Mesendoderm (in vitro differentiated cells): ENCODE data around the gene DLG2.
"Not testable (repeated sequence)": the region's sequence is repeated elsewhere in the genome, so short reads cannot be mapped to it uniquely, and the experiment has no call there.

Experiments used
- DNase-seq: peaks from one replicate; pipeline ENCODE4 v3.0.0; 2013
- H2AK5ac ChIP-seq: 2 replicates; pipeline ENCODE4 v1.6.1; 2013; ENCODE audit warnings: low read length, inconsistent platforms
- H2BK120ac ChIP-seq: 2 replicates; pipeline ENCODE4 v1.6.1; 2013; ENCODE audit warnings: low read depth, mild to moderate bottlenecking, low read length, moderate library complexity, mixed read lengths
- H2BK15ac ChIP-seq: replicated peaks from 2 replicates; pipeline ENCODE4 v1.6.1; 2013; ENCODE audit warnings: low read depth, mild to moderate bottlenecking, moderate library complexity
- H2BK5ac ChIP-seq: 2 replicates; pipeline ENCODE4 v1.6.1; 2013; ENCODE audit warnings: low read length, inconsistent platforms
- H3K18ac ChIP-seq: 2 replicates; pipeline ENCODE4 v1.6.1; 2013; ENCODE audit warnings: mild to moderate bottlenecking, low read length, mixed read lengths
- H3K23ac ChIP-seq: one replicate; pipeline ENCODE4 v1.6.1; 2013; ENCODE audit warnings: low read length
- H3K27ac ChIP-seq: 2 replicates; pipeline ENCODE4 v1.5.1; 2013; ENCODE audit warnings: low read depth, mild to moderate bottlenecking, inconsistent platforms, low read length, moderate library complexity
- H3K27me3 ChIP-seq: 2 replicates; pipeline ENCODE4 v1.6.1; 2013; ENCODE audit warnings: low read length, control low read depth, mild to moderate bottlenecking, inconsistent platforms; ENCODE audit not compliant: insufficient read depth, poor library complexity
- H3K36me3 ChIP-seq: 2 replicates; pipeline ENCODE4 v1.6.1; 2013; ENCODE audit warnings: low read length, inconsistent platforms; ENCODE audit not compliant: control insufficient read depth, insufficient read depth
- H3K4ac ChIP-seq: one replicate; pipeline ENCODE4 v1.6.1; 2013; ENCODE audit warnings: low read depth, mild to moderate bottlenecking, low read length, moderate library complexity
- H3K4me1 ChIP-seq: 2 replicates; pipeline ENCODE4 v1.6.1; 2013; ENCODE audit warnings: low read depth, low read length, inconsistent platforms; ENCODE audit not compliant: control insufficient read depth
- H3K4me2 ChIP-seq: 2 replicates; pipeline ENCODE4 v1.6.1; 2013; ENCODE audit warnings: low read length
- H3K4me3 ChIP-seq: 2 replicates; pipeline ENCODE4 v1.5.1; 2013; ENCODE audit warnings: mild to moderate bottlenecking, low read length
- H3K56ac ChIP-seq: one replicate; pipeline ENCODE4 v1.6.1; 2013; ENCODE audit warnings: low read length
- H3K79me1 ChIP-seq: 2 replicates; pipeline ENCODE4 v1.6.1; 2013; ENCODE audit warnings: low read length, inconsistent platforms
- H3K79me2 ChIP-seq: 2 replicates; pipeline ENCODE4 v1.6.1; 2013; ENCODE audit warnings: mild to moderate bottlenecking, low read length; ENCODE audit not compliant: control insufficient read depth, insufficient read depth
- H3K9ac ChIP-seq: 2 replicates; pipeline ENCODE4 v1.6.1; 2013; ENCODE audit warnings: low read length, inconsistent platforms
- H4K5ac ChIP-seq: one replicate; pipeline ENCODE4 v1.6.1; 2013; ENCODE audit warnings: low read length
- H4K8ac ChIP-seq: one replicate; pipeline ENCODE4 v1.6.1; 2013; ENCODE audit warnings: low read depth, mild to moderate bottlenecking, control low read depth, low read length, moderate library complexity
- WGBS: extraction: QIAGEN DNeasy Blood & Tissue Kit; methylation state at CpG from one replicate; pipeline ENCODE4 v1.1.7; 2013; ENCODE audit warnings: low lambda C conversion rate, missing lambda C conversion rate; ENCODE audit not compliant: insufficient coverage; ENCODE audit errors: extremely low coverage; 5-methylcytosine and 5-hydroxymethylcytosine counted together

Gene DLG2

DNA sequence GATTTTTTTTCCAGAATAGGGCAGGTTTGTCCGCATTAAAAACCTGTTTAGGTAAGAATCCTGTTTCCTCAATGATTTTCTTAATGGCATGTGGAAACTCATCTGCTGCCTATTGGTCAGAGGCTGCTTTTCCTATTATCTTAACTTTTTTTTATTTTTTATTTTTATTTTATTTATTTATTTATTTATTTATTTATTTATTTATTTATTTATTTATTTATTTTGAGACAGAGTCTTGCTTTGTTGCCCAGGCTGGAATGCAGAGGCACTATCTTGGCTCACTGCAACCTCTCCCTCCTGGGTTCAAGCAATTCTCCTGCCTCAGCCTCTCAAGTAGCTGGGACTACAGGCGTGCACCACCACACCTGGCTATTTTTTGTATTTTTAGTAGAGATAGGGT lies 389.1 kb downstream of the DLG2 start:
- not testable (repeated sequence) for H3K4me1 ChIP-seq, H2BK120ac ChIP-seq, H2BK5ac ChIP-seq, H2BK15ac ChIP-seq, H3K79me1 ChIP-seq, H3K79me2 ChIP-seq, H4K5ac ChIP-seq, H3K56ac ChIP-seq, DNase-seq, H3K4me2 ChIP-seq, H3K36me3 ChIP-seq, H3K27me3 ChIP-seq, H3K9ac ChIP-seq, H4K8ac ChIP-seq, H2AK5ac ChIP-seq, H3K4me3 ChIP-seq, H3K18ac ChIP-seq, H3K4ac ChIP-seq, H3K23ac ChIP-seq, H3K27ac ChIP-seq
- no CpG with 5 or more reads among the region's 2 CpGs for WGBS

DNA sequence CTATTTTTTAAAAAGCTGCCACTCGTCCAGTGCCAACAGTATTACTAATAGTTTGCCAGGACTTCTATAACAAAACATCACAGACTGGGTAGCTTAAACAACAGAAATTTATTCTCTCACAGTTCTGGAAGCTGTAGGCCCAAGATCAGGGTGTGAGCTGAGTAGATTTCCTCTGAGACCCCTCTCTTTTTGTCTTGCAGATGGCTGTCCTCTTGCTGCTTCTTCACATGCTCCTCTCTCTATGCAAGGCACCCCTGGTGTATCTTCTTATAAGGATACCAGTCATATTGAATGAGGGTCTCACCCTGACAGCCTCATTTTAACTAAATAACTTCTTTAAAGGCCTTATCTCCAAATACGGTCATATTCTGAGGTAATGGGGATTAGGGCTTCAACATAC lies 390.9 kb downstream of the DLG2 start:
- Histone ChIP-seq H2BK120ac (no peak overlapping the region), H2BK15ac (no peak overlapping the region), H2AK5ac (no peak overlapping the region), H3K18ac (no peak overlapping the region), H3K27me3 (no peaks in the 10 kb centered on the region), H4K8ac (no peak overlapping the region), H3K56ac (no peak overlapping the region), H3K4ac (no peak overlapping the region), H3K79me2 (no peaks in the 10 kb centered on the region), H3K36me3 (no peaks in the 10 kb centered on the region), H3K79me1 (no peaks in the 10 kb centered on the region), H4K5ac (no peak overlapping the region), H3K9ac (no peak overlapping the region), H2BK5ac (no peak overlapping the region), H3K4me2 (no peak overlapping the region), H3K4me1 (no peaks in the 10 kb centered on the region), H3K27ac (no peak overlapping the region), H3K23ac (no peak overlapping the region), H3K4me3 (no peak overlapping the region)
- DNase-seq: no peak
- WGBS: no CpG with 5 or more reads among the region's 2 CpGs

GRCh38 chr11:85232559-85232958 lies 394.6 kb downstream of the DLG2 start:
- no peak overlapping the region for H3K27ac ChIP-seq

GRCh38 chr11:85231588-85231987 lies 395.6 kb downstream of the DLG2 start:
- no peaks in the 10 kb centered on the region for H3K36me3 ChIP-seq
- H3K23ac ChIP-seq: no peak overlapping the region
- no peak overlapping the region for H4K8ac ChIP-seq
- H3K4ac ChIP-seq: no peak overlapping the region
- no CpG with 5 or more reads among the region's 4 CpGs for WGBS
- no peaks in the 10 kb centered on the region for H3K79me1 ChIP-seq
- no peak overlapping the region for H2BK5ac ChIP-seq
- H3K4me2 ChIP-seq: no peak overlapping the region
- no peak overlapping the region for H2BK120ac ChIP-seq
- H3K4me3 ChIP-seq: no peak overlapping the region
- no peak overlapping the region for H4K5ac ChIP-seq
- no peaks in the 10 kb centered on the region for H3K4me1 ChIP-seq
- no peak overlapping the region for H2BK15ac ChIP-seq
- H3K27ac ChIP-seq: no peak overlapping the region
- no peak overlapping the region for H3K18ac ChIP-seq
- H3K79me2 ChIP-seq: no peaks in the 10 kb centered on the region
- H3K9ac ChIP-seq: no peak overlapping the region
- no peaks in the 10 kb centered on the region for H3K27me3 ChIP-seq
- DNase-seq: no peak
- H2AK5ac ChIP-seq: no peak overlapping the region
- no peak overlapping the region for H3K56ac ChIP-seq

More at GRCh38 chr11:85232559-85232958, 394.6 kb downstream of the DLG2 start:
- no peak overlapping the region for H2BK15ac ChIP-seq
- no peaks in the 10 kb centered on the region for H3K79me1 ChIP-seq
- no peak overlapping the region for H3K18ac ChIP-seq
- H3K4me1 ChIP-seq: no peaks in the 10 kb centered on the region
- no peak overlapping the region for H3K9ac ChIP-seq
- H3K79me2 ChIP-seq: no peaks in the 10 kb centered on the region
- no peak for DNase-seq
- no peak overlapping the region for H2BK120ac ChIP-seq
- H3K36me3 ChIP-seq: no peaks in the 10 kb centered on the region
- no peak overlapping the region for H2AK5ac ChIP-seq
- no peak overlapping the region for H3K4me2 ChIP-seq
- no peak overlapping the region for H3K23ac ChIP-seq
- no peak overlapping the region for H4K8ac ChIP-seq
- no peak overlapping the region for H4K5ac ChIP-seq
- no peak overlapping the region for H3K56ac ChIP-seq
- H3K27me3 ChIP-seq: no peaks in the 10 kb centered on the region
- no peak overlapping the region for H2BK5ac ChIP-seq
- H3K4me3 ChIP-seq: no peak overlapping the region
- WGBS: no CpG with 5 or more reads among the region's 2 CpGs
- no peak overlapping the region for H3K4ac ChIP-seq

DNA sequence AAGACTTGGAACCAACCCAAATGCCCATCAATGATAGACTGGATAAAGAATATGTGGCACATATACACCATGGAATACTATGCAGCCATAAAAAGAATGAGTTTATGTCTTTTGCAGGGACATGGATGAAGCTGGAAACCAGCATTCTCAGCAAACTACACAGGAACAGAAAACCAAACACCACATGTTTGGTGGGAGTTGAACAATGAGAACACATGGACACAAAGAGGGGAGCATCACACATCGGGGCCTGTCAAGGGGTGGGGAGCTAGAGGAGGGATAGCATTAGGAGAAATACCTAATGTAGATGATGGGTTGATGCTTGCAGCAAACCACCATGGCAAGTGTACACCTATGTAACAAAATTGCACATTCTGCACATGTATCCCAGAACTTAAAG lies 397.4 kb downstream of the DLG2 start:
- H3K4me1 ChIP-seq, H3K27me3 ChIP-seq, H2BK15ac ChIP-seq, H3K23ac ChIP-seq, H3K4me2 ChIP-seq, H3K4me3 ChIP-seq, H3K9ac ChIP-seq, H3K79me2 ChIP-seq, H3K4ac ChIP-seq, H2AK5ac ChIP-seq, H2BK120ac ChIP-seq, H3K18ac ChIP-seq, H4K8ac ChIP-seq, H3K36me3 ChIP-seq, H2BK5ac ChIP-seq, DNase-seq, H4K5ac ChIP-seq, H3K56ac ChIP-seq, H3K79me1 ChIP-seq, H3K27ac ChIP-seq: not testable (repeated sequence)
- WGBS: no CpG with 5 or more reads among the region's 1 CpG

- Histone ChIP-seq H2BK5ac (no peak overlapping the region), H3K79me2 (no peaks in the 10 kb centered on the region), H2BK15ac (no peak overlapping the region), H3K79me1 (no peaks in the 10 kb centered on the region), H3K56ac (no peak overlapping the region), H2AK5ac (no peak overlapping the region), H3K4ac (no peak overlapping the region), H3K9ac (no peak overlapping the region), H4K5ac (no peak overlapping the region), H3K27me3 (no peaks in the 10 kb centered on the region), H3K4me1 (no peaks in the 10 kb centered on the region), H4K8ac (no peak overlapping the region), H3K36me3 (no peaks in the 10 kb centered on the region), H3K23ac (no peak overlapping the region), H2BK120ac (no peak overlapping the region), H3K4me3 (no peak overlapping the region), H3K4me2 (no peak overlapping the region), H3K27ac (no peak overlapping the region), H3K18ac (no peak overlapping the region)
- no peak for DNase-seq
- no CpG with 5 or more reads among the region's 2 CpGs for WGBS
These were observed 430.2 kb downstream of the DLG2 start for GRCh38 chr11:85196968-85197367.
